OCI-LY7 (cell line): ENCODE data around the gene FRG2.

Experiments
- CTCF ChIP-seq: fragments of 200-600 bp; sonication (generic); conservative IDR thresholded peaks from 2 replicates; pipeline ENCODE4 v1.5.1; 2014; ENCODE audit warnings: mild to moderate bottlenecking, antibody characterized with exemption, low read length, moderate library complexity, mixed read lengths
- EZH2phosphoT487 ChIP-seq: fragments of 200-600 bp; sonication (generic); IDR thresholded peaks from 2 replicates; pipeline ENCODE4 v1.6.1; 2018; ENCODE audit warnings: low read depth, borderline replicate concordance, mild to moderate bottlenecking, mixed run types, antibody characterized with exemption, low read length, moderate library complexity, mixed read lengths

- TF ChIP-seq CTCF, result no peak
- TF ChIP-seq EZH2phosphoT487, result no peak
Measured at GRCh38 chr4:190019023-190019858, 7.8 kb downstream of the FRG2 start.
